Lower leg skin (tissue), 4 donors: ENCODE results near the gene SPATA13. TPM values are rescaled to one million over a fixed set of nuclear protein-coding genes. Genes with fewer than 3 reads are reported as not detected.

Experiments used
- DNase-seq, 2 donors: peaks; one replicate each; pipeline ENCODE4 v3.0.0-alpha.2; 2019; ENCODE audit warnings: low spot score in 2 of 2
- H3K4me3 ChIP-seq: fragments of 200-600 bp; sonication (generic); 2 replicates; pipeline ENCODE4 v1.5.1; 2017; ENCODE audit warnings: mild to moderate bottlenecking, low read depth; ENCODE audit not compliant: poor library complexity, severe bottlenecking
- CTCF ChIP-seq, 3 donors: fragments of 450-650 bp; IDR thresholded peaks; one replicate each; pipeline ENCODE4 v1.5.1; 2016; ENCODE audit warnings: antibody characterized with exemption in 3 of 3, mild to moderate bottlenecking in 3 of 3, moderate library complexity in 2 of 3
- POLR2A ChIP-seq, 2 donors: fragments of 450-650 bp; IDR thresholded peaks; one replicate each; pipeline ENCODE4 v1.6.1; 2016 to 2017; ENCODE audit warnings: antibody characterized with exemption in 2 of 2, mild to moderate bottlenecking in 1 of 2, moderate library complexity in 1 of 2
- WGBS, 2 donors: methylation state at CpG; one replicate each; pipeline ENCODE4 v1.1.5; 2018; 5-methylcytosine and 5-hydroxymethylcytosine counted together
- intact Hi-C: fragments of 100-400 bp; cut with DNase I; formaldehyde crosslinking; loops from one replicate; pipeline ENCODE4 v1.15.0; 2023; ENCODE audit warnings: low total_unique reads
- total RNA-seq, 4 donors: library from RNA; depleted of rRNA; stranded (reverse); fragments of >200 nt; gene quantifications; one replicate each; pipeline ENCODE4 v1.1.0, GENCODE V29; 2016

Gene SPATA13
- total RNA-seq, 4 donors from 2014 or later, result 30.6 to 78.3 (median 46.2) TPM

DNA sequence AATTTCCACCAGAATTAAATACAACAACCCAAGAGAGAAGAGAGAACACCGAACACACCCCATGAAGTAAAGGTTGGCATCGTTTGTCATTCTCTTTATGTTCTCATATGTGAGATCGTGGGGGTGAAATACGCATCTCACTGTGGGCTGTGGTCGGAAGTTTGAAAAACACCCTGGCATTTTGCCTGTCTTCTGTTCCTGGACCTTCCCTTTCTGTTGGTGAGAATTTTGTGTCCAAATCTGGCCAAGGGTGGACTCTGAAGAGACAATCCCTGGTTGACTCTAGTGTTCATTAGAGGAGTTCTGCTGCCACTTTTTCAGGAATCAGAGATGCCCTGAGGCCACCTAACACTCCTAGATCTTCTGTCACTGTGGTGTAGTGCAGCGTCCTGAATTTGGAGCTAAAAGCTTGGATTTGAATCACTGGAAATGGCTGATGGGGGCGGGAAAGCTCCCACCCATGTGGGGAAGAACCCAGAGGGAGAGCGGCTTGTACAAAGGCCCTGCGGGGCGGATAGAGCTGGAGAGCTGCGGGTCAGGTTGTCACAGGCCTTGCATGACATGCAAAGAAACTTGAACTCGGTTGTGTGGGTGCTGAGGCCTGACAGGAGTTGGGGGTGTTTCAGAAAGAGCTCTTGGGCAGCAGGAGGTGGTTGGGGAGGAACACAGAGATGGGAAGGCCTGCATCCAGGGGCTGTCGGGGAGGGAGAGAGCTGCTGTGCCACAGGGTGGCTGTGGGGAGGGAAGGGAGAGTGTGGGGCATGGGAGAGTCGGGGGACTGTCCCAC, 11.1 kb upstream of the SPATA13 start:
- TF ChIP-seq POLR2A (IDR thresholded peaks at IDR 0.05) (no peak), CTCF (IDR thresholded peaks at IDR 0.05) (no peak)
- WGBS, 2 donors, result 74 to 77% methylated on average over 14 of the region's 14 CpGs
- no peak for DNase-seq
- intact Hi-C loops, result no loop called here
- H3K4me3 ChIP-seq, result no peak overlapping the region

- no peak for DNase-seq
- WGBS, 2 donors, result 95 to 98% methylated on average over 3 of the region's 3 CpGs
- intact Hi-C loops, result no loop called here
- TF ChIP-seq POLR2A (IDR thresholded peaks at IDR 0.05) (no peak), CTCF (IDR thresholded peaks at IDR 0.05) (no peak)
- no peak overlapping the region for H3K4me3 ChIP-seq
Measured at GRCh38 chr13:24150572-24150971, 9.9 kb upstream of the SPATA13 start.

- no peak for DNase-seq
- TF ChIP-seq POLR2A (IDR thresholded peaks at IDR 0.05) (no peak), CTCF (IDR thresholded peaks at IDR 0.05) (no peak)
Measured at GRCh38 chr13:24151864-24152263, 8.7 kb upstream of the SPATA13 start.

GRCh38 chr13:24152292-24153214, 8.0 kb upstream of the SPATA13 start:
- intact Hi-C loops, result no loop called here
- H3K4me3 ChIP-seq, result no peak overlapping the region
- TF ChIP-seq CTCF (IDR thresholded peaks at IDR 0.05), result no peak
- no peak for TF ChIP-seq POLR2A (IDR thresholded peaks at IDR 0.05)
- WGBS, 2 donors, result 93% methylated on average over 11 of the region's 11 CpGs
- no peak for DNase-seq

More at GRCh38 chr13:24151864-24152263, 8.7 kb upstream of the SPATA13 start:
- H3K4me3 ChIP-seq, result no peak overlapping the region
- intact Hi-C loops, result no loop called here
- WGBS, 2 donors, result 93 to 97% methylated on average over 2 of the region's 2 CpGs

GRCh38 chr13:24153347-24153746, 7.2 kb upstream of the SPATA13 start:
- WGBS, 2 donors, result 92% methylated on average over 3 of the region's 3 CpGs
- H3K4me3 ChIP-seq, result no peak overlapping the region
- intact Hi-C loops, result no loop called here
- TF ChIP-seq CTCF (IDR thresholded peaks at IDR 0.05) (no peak), POLR2A (IDR thresholded peaks at IDR 0.05) (no peak)
- no peak for DNase-seq
